Activated CD4-positive, alpha-beta T cell treated with anti-CD3 and anti-CD28 coated beads, Interleukin-2, amount 50 U/mL, for 1 hour (primary cell): Measurements from ENCODE around the gene NT5E.

ENCODE experiments used
- DNase-seq: peaks from one replicate; pipeline ENCODE4 v3.0.0-alpha.2; 2020

The NT5E gene

GRCh38 chr6:85422996-85423395 is 26.9 kb upstream of the NT5E start:
- no peak for DNase-seq

GRCh38 chr6:85424981-85425380 is 24.9 kb upstream of the NT5E start:
- no peak for DNase-seq

DNA sequence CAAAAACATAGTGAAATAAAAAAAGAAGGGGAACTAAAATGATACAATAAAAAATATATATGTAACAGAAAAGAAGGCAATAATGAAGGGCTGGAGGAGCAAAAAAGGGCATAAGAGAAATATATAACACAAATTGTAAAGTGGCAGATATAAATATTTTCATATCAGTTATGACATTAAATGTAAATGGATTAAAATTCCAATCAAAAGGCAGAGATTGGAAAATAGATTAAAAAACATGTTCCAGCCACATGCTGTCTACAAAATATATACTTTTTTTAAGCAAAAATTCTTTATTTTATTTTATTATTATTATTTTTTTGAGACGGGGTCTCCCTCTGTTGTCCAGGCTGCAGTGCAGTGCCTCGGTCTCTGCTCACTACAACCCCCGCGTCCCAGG is 23.9 kb upstream of the NT5E start:
- no peak for DNase-seq

DNA sequence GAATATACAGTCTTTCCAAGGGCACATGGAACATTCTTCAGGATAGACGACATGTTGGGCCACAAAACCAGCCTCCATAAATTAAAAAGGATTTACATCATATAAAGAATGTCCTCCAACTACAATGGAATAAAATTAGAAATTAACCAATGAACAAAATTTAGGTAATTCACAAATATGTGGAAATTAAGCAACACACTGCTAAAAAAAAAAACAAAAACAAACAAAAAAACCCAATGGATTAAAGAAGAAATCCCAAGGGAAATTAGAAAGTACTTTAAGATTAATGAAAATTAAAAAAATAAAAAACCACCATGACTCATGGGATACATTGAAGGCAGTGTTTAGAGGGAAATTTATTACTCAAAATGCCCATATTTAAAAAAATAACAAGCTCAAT is 21.4 kb upstream of the NT5E start:
- DNase-seq = no peak

DNA sequence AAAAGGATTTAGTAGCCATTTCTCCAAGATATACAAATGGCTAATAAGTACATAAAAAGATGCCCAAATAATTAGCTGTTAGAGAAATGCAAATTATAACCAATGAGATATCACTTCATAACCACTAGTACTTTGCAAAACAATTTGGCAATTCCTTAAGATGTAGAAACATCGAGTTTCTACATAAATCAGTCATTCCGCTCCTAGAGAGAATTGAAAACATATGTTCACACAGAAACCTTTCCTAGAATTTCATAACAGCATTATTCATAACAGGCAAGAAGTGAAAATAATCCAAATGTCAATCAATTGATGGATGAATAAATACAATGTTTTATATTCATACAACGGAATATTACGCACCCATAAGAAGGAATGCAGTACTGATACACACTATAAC is 20.5 kb upstream of the NT5E start:
- DNase-seq = no peak

GRCh38 chr6:85431271-85431670 is 18.6 kb upstream of the NT5E start:
- DNase-seq = no peak

DNA sequence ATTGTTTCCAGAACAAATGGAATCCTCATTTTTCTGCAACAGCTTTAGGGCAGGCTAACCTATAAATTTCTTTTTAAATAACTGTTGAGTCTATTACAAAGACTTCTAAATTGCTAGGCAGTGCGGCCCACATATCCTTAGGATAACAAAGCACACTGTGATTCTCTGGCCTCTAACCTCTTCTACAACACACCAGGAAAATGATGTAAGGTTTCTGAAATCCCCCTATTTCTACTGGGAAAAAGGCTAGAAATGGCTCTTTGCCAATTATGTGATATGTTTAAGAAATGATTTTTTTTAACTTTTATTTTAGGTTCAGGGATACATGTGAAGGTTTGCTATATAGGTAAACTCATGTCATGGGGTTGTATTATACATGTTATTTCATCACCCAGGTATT is 17.3 kb upstream of the NT5E start:
- no peak for DNase-seq

- DNase-seq = no peak
These were observed 14.0 kb upstream of the NT5E start for GRCh38 chr6:85435851-85436250.

DNA sequence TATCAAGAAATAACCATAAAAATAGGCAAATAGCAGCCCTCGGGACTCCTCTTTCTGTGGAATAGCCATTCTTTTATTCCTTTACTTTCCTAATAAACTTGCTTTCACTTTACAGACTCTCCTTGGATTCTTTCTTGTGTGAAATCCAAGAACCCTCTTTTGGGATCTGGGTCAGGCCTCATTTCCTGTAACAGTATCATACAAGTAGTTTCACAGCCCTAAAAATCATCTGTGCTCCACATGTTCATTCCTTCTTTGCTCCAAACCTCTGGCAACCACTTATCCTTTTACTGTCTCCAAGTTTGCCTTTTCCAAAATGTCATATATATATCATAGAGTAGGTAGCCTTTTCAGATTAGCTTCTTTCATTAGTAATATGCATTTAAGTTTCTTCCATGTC is 13.5 kb upstream of the NT5E start:
- no peak for DNase-seq

- no peak for DNase-seq
These were observed 12.9 kb upstream of the NT5E start for GRCh38 chr6:85436939-85437495.

DNA sequence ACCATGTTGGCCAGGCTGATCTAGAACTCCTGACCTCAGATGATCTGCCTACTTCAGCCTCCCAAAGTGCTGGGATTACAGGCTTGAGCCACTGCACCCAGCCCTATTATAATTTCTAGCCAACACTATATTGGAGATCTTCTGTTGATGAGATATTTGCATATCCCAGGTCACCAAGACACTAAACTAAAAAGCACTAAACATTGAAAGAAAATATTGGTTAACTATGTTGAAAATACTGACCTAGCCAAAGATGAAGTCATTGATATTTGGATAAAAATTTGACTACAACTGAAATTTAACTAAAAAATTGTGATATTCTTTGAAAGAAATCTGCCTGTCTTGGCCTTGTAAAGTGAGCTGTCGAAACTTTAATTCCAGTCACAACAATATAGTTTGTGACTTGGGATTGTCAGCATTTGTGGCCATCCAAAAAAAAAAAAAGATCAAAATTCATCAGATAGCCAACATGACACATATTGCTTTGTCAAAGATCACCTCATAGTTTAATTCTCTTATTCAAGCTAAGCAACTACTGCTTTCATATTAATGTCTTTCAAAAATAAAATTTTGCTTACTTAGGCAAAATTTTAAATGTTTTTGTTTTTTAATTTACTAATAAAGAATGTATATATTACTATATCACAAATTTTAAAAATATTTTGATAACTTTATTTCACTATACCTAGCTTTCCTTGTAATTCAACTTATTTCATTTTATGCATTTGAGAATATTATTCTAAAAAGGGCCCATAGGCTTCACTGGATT is 6.3 kb upstream of the NT5E start:
- no peak for DNase-seq

DNA sequence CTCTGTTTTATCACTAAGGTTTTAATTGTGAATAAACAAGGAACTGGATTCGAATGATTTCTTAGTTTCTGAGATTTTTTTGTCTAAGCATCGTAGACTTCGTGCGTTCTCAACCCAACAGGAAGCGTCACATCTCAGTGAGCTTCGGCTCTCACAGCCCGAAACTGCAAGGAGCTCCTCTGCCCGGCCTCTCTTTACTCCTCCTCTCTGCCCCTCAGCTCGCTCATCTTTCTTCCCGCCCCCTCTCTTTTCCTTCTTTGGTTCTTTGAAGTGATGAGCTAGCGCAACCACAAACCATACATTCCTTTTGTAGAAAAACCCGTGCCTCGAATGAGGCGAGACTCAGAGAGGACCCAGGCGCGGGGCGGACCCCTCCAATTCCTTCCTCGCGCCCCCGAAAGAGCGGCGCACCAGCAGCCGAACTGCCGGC is 480 bp upstream of the NT5E start:
- no peak for DNase-seq

DNA sequence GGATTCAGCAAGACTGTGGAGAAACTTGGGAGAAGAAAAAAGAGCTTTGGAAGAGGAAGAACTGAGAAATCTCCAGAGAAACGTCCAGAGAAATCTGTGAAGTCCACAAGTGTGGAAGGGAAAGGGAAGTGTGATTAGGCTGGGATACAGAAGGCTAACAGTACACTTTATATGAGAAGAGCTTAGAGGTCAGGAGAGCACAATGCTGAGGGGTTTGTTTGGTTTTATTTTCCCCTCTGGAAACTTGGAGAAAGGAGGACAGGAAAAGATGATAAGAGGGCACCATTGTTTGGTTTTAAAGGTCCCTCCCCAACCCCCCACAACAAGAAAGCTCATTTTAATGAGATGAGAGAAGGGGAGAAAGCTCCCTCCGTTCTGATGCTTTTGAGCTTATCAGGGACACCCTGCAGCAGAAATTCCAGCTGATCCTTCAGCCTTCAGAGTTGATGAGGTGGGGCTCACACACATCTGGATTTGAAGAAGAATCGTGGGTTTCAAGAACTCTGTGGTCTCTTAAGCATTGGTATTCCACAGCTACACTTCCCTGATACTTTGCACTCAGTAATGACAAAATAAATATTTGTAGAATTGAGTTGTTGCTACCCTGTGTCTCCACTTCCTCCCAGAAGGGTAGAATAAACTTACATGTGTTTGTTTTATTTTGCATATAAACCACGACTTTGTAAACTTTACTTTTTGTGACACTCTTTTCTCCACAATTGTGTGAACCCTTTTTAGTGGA is 1.9 kb downstream of the NT5E start:
- no peak for DNase-seq

DNA sequence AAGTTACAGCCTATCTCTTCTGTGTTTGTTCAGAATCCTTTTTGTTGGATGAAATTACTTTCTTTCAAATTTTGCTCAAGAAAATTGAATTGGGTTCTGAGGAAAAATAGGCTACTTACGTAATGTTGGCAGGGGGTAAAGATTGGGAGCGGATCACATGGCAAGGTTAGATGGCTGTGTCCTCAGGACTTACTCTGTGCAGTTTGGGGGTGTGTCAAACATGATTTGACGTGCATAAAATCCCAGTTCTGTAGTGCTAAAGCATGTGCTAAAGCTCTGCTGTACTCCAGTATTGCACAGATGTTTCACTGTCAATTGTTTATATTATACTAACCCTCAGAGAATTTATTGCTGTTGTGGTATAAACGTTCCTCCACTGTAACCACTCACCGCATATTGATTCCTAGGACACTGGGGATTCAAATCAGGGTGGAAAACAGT is 2.6 kb downstream of the NT5E start:
- no peak for DNase-seq

- DNase-seq = no peak
These were observed 3.2 kb downstream of the NT5E start for GRCh38 chr6:85453052-85453451.

- no peak for DNase-seq
These were observed 3.6 kb downstream of the NT5E start for GRCh38 chr6:85453490-85453889.

GRCh38 chr6:85455471-85456026 is 5.7 kb downstream of the NT5E start:
- DNase-seq = no peak

- no peak for DNase-seq
These were observed 6.9 kb downstream of the NT5E start for GRCh38 chr6:85456782-85457181.

- no peak for DNase-seq
These were observed 8.3 kb downstream of the NT5E start for GRCh38 chr6:85458184-85458583.

GRCh38 chr6:85458782-85459181 is 8.9 kb downstream of the NT5E start:
- DNase-seq = no peak

DNA sequence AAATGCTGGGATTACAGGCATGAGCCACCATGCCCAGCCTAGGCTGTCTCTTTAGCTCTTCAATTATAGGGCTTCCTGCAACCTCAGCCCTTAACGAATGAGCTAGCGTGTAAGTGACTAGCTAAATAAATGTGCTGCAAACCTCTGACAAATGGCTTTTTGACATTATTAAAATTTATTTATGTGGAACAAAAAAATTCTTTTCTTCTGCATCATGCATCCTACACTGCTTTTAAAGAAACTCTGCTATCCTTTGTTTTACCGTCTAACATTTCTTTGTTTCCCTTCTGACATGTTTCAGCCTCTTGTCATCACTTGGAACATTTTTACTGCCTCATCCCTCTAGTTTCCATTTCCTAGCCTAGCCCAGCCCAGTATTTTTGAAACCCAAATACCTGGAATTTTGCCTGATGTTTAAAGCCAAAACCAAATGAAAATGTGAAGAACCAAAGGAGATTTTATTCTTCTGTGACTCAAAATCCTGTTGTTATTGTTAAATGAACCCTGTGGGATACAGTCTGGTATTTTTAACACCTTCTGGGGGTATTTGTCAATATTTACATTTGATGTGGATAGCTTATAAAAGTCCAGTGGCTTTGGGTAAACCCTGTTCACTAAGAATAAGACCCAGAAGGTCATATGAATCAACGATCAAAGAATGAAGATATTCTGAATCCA is 9.5 kb downstream of the NT5E start:
- no peak for DNase-seq

DNA sequence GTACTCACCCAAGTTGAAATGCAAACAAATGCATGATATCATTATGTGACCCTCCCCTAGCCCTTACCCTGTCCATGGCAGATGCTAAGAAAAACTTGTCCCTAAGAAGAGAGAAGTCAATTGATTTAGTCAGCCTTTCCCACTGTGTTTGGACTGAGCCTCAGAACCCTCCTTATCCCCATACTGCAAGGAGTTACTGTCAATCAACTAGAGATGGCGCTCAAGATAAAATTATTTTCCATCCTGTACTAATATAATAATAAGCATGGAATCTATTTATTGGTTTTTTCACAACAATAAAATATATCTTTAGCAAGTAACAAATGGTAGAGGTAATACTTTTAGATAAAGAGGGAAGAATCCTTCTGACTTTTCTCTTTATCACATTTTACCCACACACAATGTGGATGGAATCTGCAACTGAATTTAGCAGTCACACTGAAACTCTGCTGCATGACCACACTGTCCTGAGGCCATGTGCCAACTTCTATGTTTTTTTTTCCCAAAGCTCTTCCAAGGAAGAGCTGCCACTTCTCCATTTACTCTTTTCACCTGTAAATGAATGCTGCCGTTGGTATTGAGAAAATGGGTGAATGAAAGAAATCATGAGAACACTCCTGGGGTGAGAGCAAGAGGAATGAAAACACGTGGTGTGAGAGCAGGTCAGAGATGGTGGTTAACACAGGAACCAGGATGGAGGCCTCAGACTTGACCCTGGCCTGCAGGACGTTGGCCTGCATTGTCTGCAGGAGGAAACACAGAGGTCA is 10.5 kb downstream of the NT5E start:
- DNase-seq = no peak
